H1 (cell line): Measurements from ENCODE around the gene CCDC14. TPM values are rescaled to one million over a fixed set of nuclear protein-coding genes. Genes with fewer than 3 reads are reported as not detected.

Experiments used
- CTCF ChIA-PET: fragments of 300-600 bp; sonication (Branson Sonifier 250); formaldehyde crosslinking; loops from one replicate; lab custom pipeline; 2021; ENCODE audit not compliant: partially characterized antibody; lab: Charles Lee
- POLR2A ChIA-PET: fragments of 300-600 bp; sonication (Branson Sonifier 250); formaldehyde crosslinking; loops from one replicate; lab custom pipeline; 2021; ENCODE audit warnings: inconsistent platforms; ENCODE audit not compliant: partially characterized antibody; lab: Charles Lee
- DNase-seq, 2 experiments: peaks; one replicate each; pipeline versions ENCODE4 v3.0.0 to v3.0.0-alpha.2; 2010 to 2022; ENCODE audit warnings: low spot score in 2 of 2, low read depth in 1 of 2, mixed read lengths in 1 of 2
- FAIRE-seq: peaks from 2 replicates; lab custom pipeline; 2011; peaks lifted over from hg19 to GRCh38; lab: Jason Lieb, UNC
- H2AFZ ChIP-seq: 2 replicates; pipeline ENCODE4 v1.8.1; 2012; ENCODE audit warnings: low read length, inconsistent platforms
- H2AK5ac ChIP-seq: 2 replicates; pipeline ENCODE4 v1.6.1; 2013; ENCODE audit warnings: low read depth, low read length
- H2BK120ac ChIP-seq: replicated peaks from 2 replicates; pipeline ENCODE3; 2013; ENCODE audit warnings: low read depth, low read length, inconsistent platforms
- H2BK12ac ChIP-seq: 2 replicates; pipeline ENCODE4 v1.6.1; 2013; ENCODE audit warnings: low read depth, low read length
- H2BK15ac ChIP-seq: 2 replicates; pipeline ENCODE4 v1.6.1; 2013; ENCODE audit warnings: low read length
- H2BK20ac ChIP-seq: 2 replicates; pipeline ENCODE4 v1.6.1; 2013; ENCODE audit warnings: low read length
- H2BK5ac ChIP-seq: 2 replicates; pipeline ENCODE4 v1.6.1; 2013; ENCODE audit warnings: low read depth, low read length
- H3K14ac ChIP-seq: 2 replicates; pipeline ENCODE4 v1.6.1; 2013; ENCODE audit warnings: inconsistent platforms; ENCODE audit not compliant: insufficient read length
- H3K18ac ChIP-seq: 2 replicates; pipeline ENCODE4 v1.6.1; 2013; ENCODE audit warnings: low read length; ENCODE audit errors: extremely low read depth
- H3K23ac ChIP-seq: 2 replicates; pipeline ENCODE4 v1.6.1; 2013; ENCODE audit warnings: inconsistent platforms; ENCODE audit not compliant: insufficient read length
- H3K23me2 ChIP-seq: 2 replicates; pipeline ENCODE4 v1.6.1; 2013; ENCODE audit warnings: low read depth, low read length
- H3K27ac ChIP-seq: 2 replicates; pipeline ENCODE4 v1.6.1; 2011; ENCODE audit warnings: low read depth, low read length, inconsistent platforms
- H3K27me3 ChIP-seq, 4 experiments: replicated peaks in 1 of 4; 1 replicate in 1 of 4; 2 replicates in 3 of 4; pipeline versions ENCODE4 v1.6.1 to v1.8.1; 2011 to 2013; ENCODE audit warnings: low read length in 3 of 4, mild to moderate bottlenecking in 3 of 4, inconsistent platforms in 2 of 4, mixed read lengths in 2 of 4, moderate library complexity in 1 of 4; ENCODE audit not compliant: control insufficient read depth in 3 of 4, insufficient read depth in 3 of 4; ENCODE audit errors: extremely low read depth in 1 of 4
- H3K36me3 ChIP-seq, 4 experiments: 2 replicates each; pipeline versions ENCODE4 v1.6.1 to v1.8.1; 2011 to 2013; ENCODE audit warnings: mild to moderate bottlenecking in 4 of 4, low read length in 3 of 4, moderate library complexity in 2 of 4, control low read depth in 1 of 4, inconsistent platforms in 1 of 4; ENCODE audit not compliant: insufficient read depth in 4 of 4, control insufficient read depth in 2 of 4
- H3K4ac ChIP-seq: replicated peaks from 2 replicates; pipeline ENCODE3; 2013; ENCODE audit warnings: low read length, low read depth, mixed read lengths, inconsistent platforms; ENCODE audit not compliant: insufficient read length
- H3K4me1 ChIP-seq, 4 experiments: replicated peaks in 1 of 4; 1 replicate in 1 of 4; 2 replicates in 3 of 4; pipeline versions ENCODE4 v1.6.1 to v1.8.1; 2011 to 2013; ENCODE audit warnings: low read length in 3 of 4, inconsistent platforms in 2 of 4, mixed read lengths in 1 of 4; ENCODE audit not compliant: insufficient read depth in 4 of 4, control insufficient read depth in 3 of 4
- H3K4me2 ChIP-seq, 2 experiments: 2 replicates each; pipeline versions ENCODE4 v1.6.1 to v1.8.1; 2011 to 2013; ENCODE audit warnings: low read depth in 2 of 2, low read length in 2 of 2, control low read depth in 1 of 2, inconsistent platforms in 1 of 2, mild to moderate bottlenecking in 1 of 2; ENCODE audit not compliant: insufficient read depth in 1 of 2
- H3K4me3 ChIP-seq, 4 experiments: fragments of 200-600, 300-600 bp in 1 of 4; sonication (generic), shearing (Covaris generic), sonication (Bioruptor Twin) in 1 of 4; 2 replicates each; pipeline versions ENCODE4 v1.5.1 to v1.8.1; 2011 to 2016; ENCODE audit warnings: low read length in 4 of 4, low read depth in 3 of 4, control low read depth in 2 of 4, inconsistent platforms in 2 of 4, mild to moderate bottlenecking in 2 of 4, mixed read lengths in 1 of 4, moderate library complexity in 1 of 4; ENCODE audit not compliant: insufficient read depth in 2 of 4; ENCODE audit errors: extremely low read depth in 1 of 4
- H3K56ac ChIP-seq: replicated peaks from 2 replicates; pipeline ENCODE3; 2013; ENCODE audit warnings: low read depth, mild to moderate bottlenecking, mixed read lengths, low read length, inconsistent platforms; ENCODE audit not compliant: insufficient read length
- H3K79me1 ChIP-seq: 2 replicates; pipeline ENCODE4 v1.6.1; 2013; ENCODE audit warnings: low read depth, low read length, control low read depth
- H3K79me2 ChIP-seq, 2 experiments: 2 replicates each; pipeline versions ENCODE4 v1.6.1 to v1.8.1; 2012 to 2013; ENCODE audit warnings: low read length in 2 of 2, mild to moderate bottlenecking in 2 of 2, inconsistent platforms in 1 of 2; ENCODE audit not compliant: insufficient read depth in 2 of 2, control insufficient read depth in 1 of 2
- H3K9ac ChIP-seq, 4 experiments: replicated peaks in 1 of 4; 1 replicate in 1 of 4; 2 replicates in 3 of 4; pipeline versions ENCODE4 v1.6.1 to v1.8.1; 2011 to 2013; ENCODE audit warnings: low read depth in 3 of 4, low read length in 3 of 4, control low read depth in 2 of 4, mild to moderate bottlenecking in 2 of 4, moderate library complexity in 2 of 4, inconsistent platforms in 1 of 4; ENCODE audit errors: extremely low read depth in 1 of 4
- H3K9me3 ChIP-seq, 2 experiments: 2 replicates each; pipeline versions ENCODE4 v1.6.1 to v1.8.1; 2012 to 2013; ENCODE audit warnings: mild to moderate bottlenecking in 2 of 2, moderate library complexity in 2 of 2, control low read depth in 1 of 2, inconsistent platforms in 1 of 2, low read depth in 1 of 2, low read length in 1 of 2, mixed read lengths in 1 of 2; ENCODE audit not compliant: insufficient read depth in 2 of 2
- H4K20me1 ChIP-seq, 2 experiments: replicated peaks in 1 of 2; 2 replicates each; pipeline versions ENCODE3 to v1.8.1; 2011 to 2013; ENCODE audit warnings: inconsistent platforms in 2 of 2, low read length in 2 of 2, mild to moderate bottlenecking in 1 of 2; ENCODE audit not compliant: insufficient read depth in 2 of 2, control insufficient read depth in 1 of 2
- H4K5ac ChIP-seq: 2 replicates; pipeline ENCODE4 v1.6.1; 2013; ENCODE audit warnings: low read length, low read depth, mixed read lengths, inconsistent platforms; ENCODE audit not compliant: insufficient read length
- H4K8ac ChIP-seq: 2 replicates; pipeline ENCODE4 v1.8.0; 2013; ENCODE audit warnings: mild to moderate bottlenecking, moderate library complexity, low read length, inconsistent platforms; ENCODE audit not compliant: insufficient read depth; ENCODE audit errors: extremely low read depth
- H4K91ac ChIP-seq: replicated peaks from 2 replicates; pipeline ENCODE3; 2013; ENCODE audit warnings: low read length, mixed read lengths, inconsistent platforms; ENCODE audit not compliant: insufficient read length
- CBX8 ChIP-seq: fragments of 300-800, 300-1000 bp; sonication (generic); IDR thresholded peaks from 2 replicates; pipeline ENCODE4 v1.7.1; 2016; ENCODE audit warnings: low read depth, low read length, borderline replicate concordance
- EZH2 ChIP-seq: fragments of 200-600 bp; sonication (generic); IDR thresholded peaks from 2 replicates; pipeline ENCODE4 v1.7.1; 2012; ENCODE audit warnings: low read depth, mild to moderate bottlenecking, moderate library complexity, low read length, inconsistent platforms; ENCODE audit not compliant: severe bottlenecking
- GTF2F1 ChIP-seq: IDR thresholded peaks from 2 replicates; pipeline ENCODE4 v1.6.1; 2012; ENCODE audit warnings: low read depth, low read length, improper control_type of control experiment, borderline replicate concordance
- HDAC2 ChIP-seq, 2 experiments: fragments of 300-600 bp in 1 of 2; sonication (generic) in 1 of 2; IDR thresholded peaks; 2 replicates each; pipeline ENCODE4 v1.6.1; 2011 to 2012; ENCODE audit warnings: low read depth in 2 of 2, low read length in 2 of 2, mild to moderate bottlenecking in 2 of 2, moderate library complexity in 2 of 2, borderline replicate concordance in 1 of 2, inconsistent platforms in 1 of 2
- KDM4A ChIP-seq: IDR thresholded peaks from one replicate; pipeline ENCODE4 v1.7.1; 2012; ENCODE audit warnings: low read depth, mild to moderate bottlenecking, moderate library complexity, low read length, inconsistent platforms; ENCODE audit not compliant: severe bottlenecking
- NRF1 ChIP-seq: IDR thresholded peaks from 2 replicates; pipeline ENCODE4 v1.6.1; 2011; ENCODE audit warnings: mild to moderate bottlenecking, low read depth, low read length, improper control_type of control experiment
- PHF8 ChIP-seq: fragments of 200-600 bp; sonication (generic); conservative IDR thresholded peaks from 2 replicates; pipeline ENCODE4 v1.7.1; 2012; ENCODE audit warnings: low read depth, mild to moderate bottlenecking, inconsistent platforms, low read length, moderate library complexity
- POU5F1 ChIP-seq: IDR thresholded peaks from 2 replicates; pipeline ENCODE4 v1.6.1; 2011; ENCODE audit warnings: low read depth, mild to moderate bottlenecking, low read length, moderate library complexity
- RBBP5 ChIP-seq: IDR thresholded peaks from 2 replicates; pipeline ENCODE4 v1.7.1; 2012; ENCODE audit warnings: low read depth, mild to moderate bottlenecking, inconsistent platforms, low read length, moderate library complexity, borderline replicate concordance
- RFX5 ChIP-seq: IDR thresholded peaks from 2 replicates; pipeline ENCODE4 v1.6.1; 2011; ENCODE audit warnings: low read depth, low read length, improper control_type of control experiment, borderline replicate concordance
- SIRT6 ChIP-seq: IDR thresholded peaks from one replicate; pipeline ENCODE4 v1.7.1; 2012; ENCODE audit warnings: low read length, inconsistent platforms
- SP2 ChIP-seq: IDR thresholded peaks from 2 replicates; pipeline ENCODE4 v1.6.1; 2012; ENCODE audit warnings: mild to moderate bottlenecking, low read length, inconsistent platforms
- TEAD4 ChIP-seq: IDR thresholded peaks from 2 replicates; pipeline ENCODE4 v1.6.1; 2012; ENCODE audit warnings: low read depth, low read length, inconsistent platforms, mixed read lengths
- USF2 ChIP-seq: IDR thresholded peaks from 2 replicates; pipeline ENCODE4 v1.6.1; 2011; ENCODE audit warnings: low read length, improper control_type of control experiment
- polyA plus RNA-seq, 7 experiments: library from polyadenylated mRNA; depleted of rRNA in 3 of 7; stranded (reverse) in 5 of 7; unstranded in 2 of 7; fragments of >200 nt in 5 of 7; fragments of 200-250 nt in 2 of 7; gene quantifications; 1 replicate in 5 of 7; 2 replicates in 1 of 7; 4 replicates in 1 of 7; pipeline versions ENCODE4 v1.2.1 to v1.2.3, GENCODE V29; 2011 to 2013; ENCODE audit warnings: missing spikeins in 2 of 7, mixed read lengths in 2 of 7
- total RNA-seq: library from RNA; stranded (reverse); fragmentation: NEBNext Ultra II Directional; extraction: Animal tissue kit (Norgen Biotek cat#: 25700); gene quantifications from 2 replicates; pipeline ENCODE4 v1.2.1, GENCODE V29; 2021

The CCDC14 gene
- total and polyA plus RNA-seq, 2 of the 8 experiments (the other 6 are each of a cell fraction or from before 2014, with no cell fraction given), result 53.6 to 95.7 TPM

GRCh38 chr3:123930445-123930844 is 30.6 kb downstream of the CCDC14 start:
- Histone ChIP-seq H3K36me3 (peaks cover 2 to 57% (median 14%) of the 10 kb centered on the region in 4 experiments; a peak in 7 of 8 replicates), H3K4me1 (no peaks in the 10 kb centered on the region)

More at GRCh38 chr3:123930445-123930844, 30.6 kb downstream of the CCDC14 start:
- H2AK5ac ChIP-seq, result no peak overlapping the region
- no peak overlapping the region for H3K18ac ChIP-seq
- H3K56ac ChIP-seq, result no peak overlapping the region
- H2BK120ac ChIP-seq, result no peak overlapping the region
- no peak overlapping the region for H3K23ac ChIP-seq
- no peak overlapping the region for H2AFZ ChIP-seq
- no peak overlapping the region for H2BK15ac ChIP-seq
- POLR2A ChIA-PET, result no interaction called here
- no peaks in the 10 kb centered on the region for H3K79me2 ChIP-seq
- H2BK12ac ChIP-seq, result no peak overlapping the region
- no peaks in the 10 kb centered on the region for H3K9me3 ChIP-seq
- no peak overlapping the region for H4K91ac ChIP-seq
- no peaks in the 10 kb centered on the region for H4K20me1 ChIP-seq
- CTCF ChIA-PET, result no interaction called here
- H3K4me3 ChIP-seq, result no peak overlapping the region
- H3K23me2 ChIP-seq, result no peaks in the 10 kb centered on the region
- no peaks in the 10 kb centered on the region for H3K79me1 ChIP-seq
- H2BK5ac ChIP-seq, result no peak overlapping the region
- H3K14ac ChIP-seq, result no peak overlapping the region
- H3K27me3 ChIP-seq, result no peaks in the 10 kb centered on the region
- H2BK20ac ChIP-seq, result no peak overlapping the region
- no peak for FAIRE-seq
- no peak overlapping the region for H4K5ac ChIP-seq
- H4K8ac ChIP-seq, result no peak overlapping the region
- no peak for DNase-seq
- no peak overlapping the region for H3K9ac ChIP-seq
- TF ChIP-seq POU5F1, result no peak
- no peak for TF ChIP-seq NRF1
- TF ChIP-seq EZH2, result no peak
- TF ChIP-seq CBX8, result no peak
- no peak for TF ChIP-seq KDM4A
- no peak for TF ChIP-seq GTF2F1
- TF ChIP-seq SP2, result no peak
- TF ChIP-seq HDAC2 (IDR thresholded peaks at IDR 0.05; ENCODE audit: borderline replicate concordance in 1 of 2, low read depth in 2 of 2, low read length in 2 of 2), result no peak
- no peak for TF ChIP-seq USF2
- TF ChIP-seq SIRT6, result no peak
- no peak for TF ChIP-seq RBBP5
- no peak for TF ChIP-seq PHF8
- no peak for TF ChIP-seq TEAD4
- TF ChIP-seq RFX5, result no peak
- H3K4me2 ChIP-seq, result no peak overlapping the region
- no peak overlapping the region for H3K4ac ChIP-seq
- H3K27ac ChIP-seq, result no peak overlapping the region
